Gastrocnemius medialis (tissue), 4 donors: ENCODE results near the gene CACNA2D3. TPM values are rescaled to one million over a fixed set of nuclear protein-coding genes. Genes with fewer than 3 reads are reported as not detected.
A peak's percentile ranks its signal among the peaks of the same experiment; 100 is the strongest.

Experiments used
- ATAC-seq, 2 donors: fragments of 150-250 bp; one replicate each; pipeline ENCODE4 v1.9.1; 2016
- DNase-seq, 2 donors: peaks; one replicate each; pipeline ENCODE4 v3.0.0-alpha.2; 2019
- H3K27ac ChIP-seq, 4 donors: fragments of 200-600 bp; sonication (generic); 1 replicate in 1 of 4; 2 replicates in 3 of 4; pipeline ENCODE4 v1.5.1; 2016 to 2018; ENCODE audit warnings: mild to moderate bottlenecking in 2 of 4, moderate library complexity in 1 of 4
- H3K27me3 ChIP-seq, 3 donors: fragments of 200-600 bp; sonication (generic) in 2 of 3; 1 replicate in 1 of 3; 2 replicates in 2 of 3; pipeline versions ENCODE4 v1.5.1 to v1.6.0; 2016 to 2019; ENCODE audit warnings: mild to moderate bottlenecking in 1 of 3, moderate library complexity in 1 of 3
- H3K36me3 ChIP-seq, 2 donors: fragments of 200-600 bp; sonication (generic) in 1 of 2; one replicate each; pipeline ENCODE4 v1.5.1; 2017 to 2018
- H3K4me1 ChIP-seq, 2 donors: fragments of 200-600 bp; sonication (generic) in 1 of 2; one replicate each; pipeline ENCODE4 v1.5.1; 2016 to 2017; ENCODE audit warnings: mild to moderate bottlenecking in 2 of 2
- H3K4me3 ChIP-seq, 4 donors: fragments of 200-600 bp; sonication (generic) in 3 of 4; 1 replicate in 1 of 4; 2 replicates in 3 of 4; pipeline ENCODE4 v1.5.1; 2016 to 2019; ENCODE audit warnings: mild to moderate bottlenecking in 2 of 4
- H3K9me3 ChIP-seq, 3 donors: fragments of 200-600 bp; sonication (generic) in 2 of 3; 1 replicate in 1 of 3; 2 replicates in 2 of 3; pipeline ENCODE4 v1.5.1; 2016 to 2019
- CTCF ChIP-seq, 5 experiments: fragments of 450-650 bp in 3 of 5; fragments of 200-600 bp in 2 of 5; sonication (generic) in 2 of 5; IDR thresholded peaks in 4 of 5; conservative IDR thresholded peaks in 1 of 5; 1 replicate in 4 of 5; 2 replicates in 1 of 5; pipeline ENCODE4 v1.5.1; 2016 to 2019; ENCODE audit warnings: antibody characterized with exemption in 5 of 5, mild to moderate bottlenecking in 3 of 5, moderate library complexity in 3 of 5
- POLR2A ChIP-seq, 2 donors: fragments of 450-650 bp; IDR thresholded peaks; one replicate each; pipeline ENCODE4 v1.6.1; 2017; ENCODE audit warnings: antibody characterized with exemption in 2 of 2, mild to moderate bottlenecking in 2 of 2, moderate library complexity in 2 of 2
- in situ Hi-C, 4 donors: fragments of 200-750 bp; cut with MboI; loops; one replicate each; pipeline versions ENCODE4 v1.15.0 to v1.8.0; 2017; ENCODE audit warnings: low sequenced_read_pairs in 4 of 4
- intact Hi-C: fragments of 100-400 bp; cut with DNase I; formaldehyde crosslinking; loops from one replicate; pipeline ENCODE4 v1.15.1; 2023; ENCODE audit warnings: low total_unique reads
- total RNA-seq, 4 donors: library from RNA; depleted of rRNA; stranded (reverse); fragments of >200 nt; gene quantifications; one replicate each; pipeline versions ENCODE4 v1.1.0 to v1.2.3, GENCODE V29; 2016

CACNA2D3 gene
- total RNA-seq, 4 donors from 2014 or later, result 4.7 to 14.4 (median 7.1) TPM

DNA sequence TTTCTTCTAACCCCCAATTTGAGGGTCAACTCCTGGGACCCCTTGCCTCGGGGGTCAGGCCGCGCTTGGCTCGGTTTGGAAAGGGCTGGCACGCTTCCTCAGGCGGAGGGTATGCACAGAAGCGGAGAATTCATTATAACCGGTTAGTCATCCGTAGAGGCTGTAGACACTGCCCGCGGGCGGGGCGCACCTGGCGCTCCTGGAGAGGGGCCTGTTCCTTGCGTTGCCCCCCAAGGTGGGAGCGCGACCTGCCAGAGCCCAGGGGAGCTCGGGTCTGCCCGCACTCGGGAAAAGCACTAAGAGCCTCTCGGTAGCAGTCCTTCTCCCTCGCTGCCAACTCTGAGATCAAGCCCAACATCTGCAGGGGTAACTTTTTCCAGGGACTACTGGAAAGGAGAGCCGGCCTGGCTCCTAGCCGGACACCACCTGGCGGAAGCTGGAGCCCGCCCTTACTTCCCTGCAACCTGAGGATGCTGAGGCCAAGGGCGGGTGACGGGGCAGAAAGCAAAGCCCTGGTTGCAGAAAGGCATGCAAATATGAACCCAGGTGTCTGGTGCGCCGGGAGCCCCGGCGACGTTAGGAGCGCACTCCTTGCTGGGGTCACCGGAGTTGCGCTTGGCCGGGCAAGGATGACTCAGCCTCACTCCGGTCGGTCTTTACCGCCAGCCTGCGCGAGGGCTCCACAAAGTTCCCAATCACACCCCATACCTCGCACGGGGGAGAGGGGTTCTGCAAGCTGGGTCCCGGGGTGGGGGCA lies 1.5 kb upstream of the CACNA2D3 start:
- peak; percentile 28 to 31 for ATAC-seq

DNA sequence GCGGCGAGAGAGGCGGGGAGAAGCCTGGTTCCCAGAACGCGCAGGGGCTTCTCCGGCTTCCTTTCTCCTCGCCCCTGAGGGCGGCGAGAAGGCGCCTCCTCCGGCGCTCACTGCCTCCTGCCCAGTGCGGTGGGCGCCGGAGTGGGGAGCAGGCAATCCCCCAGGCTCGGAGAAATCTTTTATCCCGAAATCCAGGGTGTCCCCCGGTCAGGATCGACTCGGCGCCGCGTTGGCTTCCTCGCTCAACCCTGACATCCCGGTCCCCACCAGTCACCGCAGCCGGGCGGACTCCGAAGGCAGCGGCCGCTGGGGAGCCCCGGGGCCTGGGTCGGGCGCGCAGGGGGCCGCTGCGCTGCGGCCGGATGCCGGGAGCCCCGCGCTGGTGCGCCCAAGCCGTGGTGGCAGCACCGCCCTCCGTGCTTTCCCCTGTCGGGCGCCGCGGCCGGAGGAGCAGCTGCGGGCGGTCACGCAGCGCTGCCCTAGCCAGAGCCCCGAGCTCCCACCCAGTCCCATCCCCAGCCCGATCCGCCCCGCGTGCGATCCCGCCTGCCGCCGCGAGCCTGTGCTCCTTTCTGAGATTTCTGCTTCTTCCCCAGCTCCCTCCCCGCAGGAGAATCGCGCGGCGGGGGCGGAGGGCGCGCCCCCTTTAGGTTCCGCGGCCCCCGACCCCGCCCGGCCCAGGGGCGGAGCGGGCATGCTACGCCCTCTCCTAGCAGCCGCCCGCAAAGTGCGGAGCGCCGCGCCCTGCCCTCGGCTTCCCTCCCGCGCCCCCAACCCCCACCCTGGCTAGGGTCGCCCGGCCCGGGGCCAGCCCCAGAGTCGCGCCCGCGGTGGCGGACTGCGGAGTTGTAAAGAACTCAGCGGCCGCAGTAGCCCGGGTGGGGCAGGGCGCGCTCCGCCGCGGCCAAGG lies 683 bp upstream of the CACNA2D3 start:
- no peak for TF ChIP-seq CTCF (IDR thresholded peaks at IDR 0.05 in 4 of 5, conservative IDR thresholded peaks at IDR 0.05 in 1 of 5)
- no peak for TF ChIP-seq POLR2A (IDR thresholded peaks at IDR 0.05)
- no peaks in the 10 kb centered on the region for H3K9me3 ChIP-seq
- in situ Hi-C loops, result no loop called here
- H3K27me3 ChIP-seq, result no peaks in the 10 kb centered on the region
- intact Hi-C loops, result loop anchor here (5.0 kb wide), 2 partner anchors 229 to 236 kb away; partner anchors contain the start of gene SELENOK
- ATAC-seq, result peak; percentile 49 to 50
- H3K4me1 ChIP-seq, result peaks cover 18 to 27% of the 10 kb centered on the region in 2 donors
- H3K27ac ChIP-seq, result peak overlapping the region; percentile 83 to 87 (median 86)
- H3K36me3 ChIP-seq, result no peaks in the 10 kb centered on the region
- DNase-seq, result no peak
- peak overlapping the region; percentile 64 to 79 (median 76) for H3K4me3 ChIP-seq

More for the DNA sequence above, 1.5 kb upstream of the CACNA2D3 start:
- H3K4me3 ChIP-seq, result peak overlapping the region; percentile 64 to 79 (median 76)
- no peak for TF ChIP-seq CTCF (IDR thresholded peaks at IDR 0.05 in 4 of 5, conservative IDR thresholded peaks at IDR 0.05 in 1 of 5)
- no peak for TF ChIP-seq POLR2A (IDR thresholded peaks at IDR 0.05)
- no peaks in the 10 kb centered on the region for H3K36me3 ChIP-seq
- peaks cover 18 to 27% of the 10 kb centered on the region in 2 donors for H3K4me1 ChIP-seq
- H3K27ac ChIP-seq, result peak overlapping the region; percentile 83 to 87 (median 86)
- in situ Hi-C loops, result no loop called here
- DNase-seq, result peak in 1 of 2 donors; percentile 36
- no peaks in the 10 kb centered on the region for H3K27me3 ChIP-seq
- H3K9me3 ChIP-seq, result no peaks in the 10 kb centered on the region
- intact Hi-C loops, result loop anchor here (5.0 kb wide), 2 partner anchors 229 to 236 kb away; partner anchors contain the start of gene SELENOK

- peaks cover 18 to 27% of the 10 kb centered on the region in 2 donors for H3K4me1 ChIP-seq
- intact Hi-C loops (loop anchor here (5.0 kb wide), 2 partner anchors 231 to 234 kb away; partner anchors contain the start of gene SELENOK), in situ Hi-C loops (no loop called here)
- H3K27me3 ChIP-seq, result no peaks in the 10 kb centered on the region
- H3K9me3 ChIP-seq, result no peaks in the 10 kb centered on the region
- DNase-seq (peak in 1 of 2 donors; percentile 15), ATAC-seq (peak; percentile 77 to 80)
- H3K4me3 ChIP-seq, result peak overlapping the region; percentile 64 to 79 (median 72)
- peak overlapping the region; percentile 78 to 83 (median 82) for H3K27ac ChIP-seq
- no peaks in the 10 kb centered on the region for H3K36me3 ChIP-seq
- TF ChIP-seq POLR2A (IDR thresholded peaks at IDR 0.05) (no peak), CTCF (IDR thresholded peaks at IDR 0.05 in 4 of 5, conservative IDR thresholded peaks at IDR 0.05 in 1 of 5) (no peak)
Observed at GRCh38 chr3:54123003-54123775, 837 bp downstream of the CACNA2D3 start.

GRCh38 chr3:54123776-54124196 lies 1.4 kb downstream of the CACNA2D3 start:
- Histone ChIP-seq H3K4me1 (peaks cover 18 to 27% of the 10 kb centered on the region in 2 donors), H3K4me3 (peak overlapping the region; percentile 64 to 79 (median 72)), H3K9me3 (no peaks in the 10 kb centered on the region), H3K27me3 (no peaks in the 10 kb centered on the region), H3K36me3 (no peaks in the 10 kb centered on the region), H3K27ac (peak overlapping the region; percentile 78 to 83 (median 82))
- TF ChIP-seq CTCF (IDR thresholded peaks at IDR 0.05 in 4 of 5, conservative IDR thresholded peaks at IDR 0.05 in 1 of 5), result no peak
- TF ChIP-seq POLR2A (IDR thresholded peaks at IDR 0.05), result no peak
- ATAC-seq (no peak), DNase-seq (peak in 1 of 2 donors; percentile 33)
- intact Hi-C loops (loop anchor here (5.0 kb wide), 2 partner anchors 231 to 234 kb away; partner anchors contain the start of gene SELENOK), in situ Hi-C loops (no loop called here)
